HepG2 (cell line): ENCODE data around the gene MAPK6. TPM values are rescaled to one million over a fixed set of nuclear protein-coding genes. Genes with fewer than 3 reads are reported as not detected.

ENCODE experiments used
- ATAC-seq: fragments of 200-7000 bp; cut with Tn5 transposase; 3 replicates; pipeline ENCODE4 v1.9.1; 2020; ENCODE audit warnings: mild to moderate bottlenecking, moderate library complexity
- BruUV-seq: library from RNA; stranded (reverse); fragments of 400-500 nt; replicated peaks from 2 replicates; lab custom pipeline; 2021; lab: Mats Ljungman, UMichigan
- CTCF ChIA-PET: fragments of 300-600 bp; formaldehyde crosslinking; extraction: SDS; loops from one replicate; lab custom pipeline; 2021; ENCODE audit warnings: low total read pairs, inconsistent platforms, low intra/inter-chr PET ratio; lab: Yijun Ruan, JAX
- POLR2A ChIA-PET: fragments of 350-600 bp; sonication (Branson Sonifier 250); formaldehyde crosslinking; loops from one replicate; lab custom pipeline; 2020; ENCODE audit warnings: antibody characterized with exemption, inconsistent platforms; lab: Yijun Ruan, JAX
- DNase-seq: peaks from one replicate; pipeline ENCODE4 v3.0.0-alpha.2; 2015; ENCODE audit warnings: low spot score
- FAIRE-seq: peaks from 3 replicates; lab custom pipeline; 2011; peaks lifted over from hg19 to GRCh38; lab: Jason Lieb, UNC
- H2AFZ ChIP-seq: one replicate; pipeline ENCODE4 v1.6.1; 2011; ENCODE audit warnings: low read length, inconsistent platforms
- H3K27ac ChIP-seq: fragments of 300-600 bp; 3 replicates; pipeline ENCODE4 v1.8.0; 2011; ENCODE audit warnings: mixed run types, mild to moderate bottlenecking, mixed read lengths, low read length, inconsistent platforms; ENCODE audit not compliant: insufficient read depth; ENCODE audit errors: extremely low read length
- H3K27me3 ChIP-seq, 2 experiments: fragments of 200-600 bp in 1 of 2; 2 replicates in 1 of 2; 3 replicates in 1 of 2; pipeline versions ENCODE4 v1.6.0 to v1.8.0; 2011; ENCODE audit warnings: low read length in 2 of 2, mild to moderate bottlenecking in 2 of 2, moderate library complexity in 2 of 2, inconsistent platforms in 1 of 2; ENCODE audit not compliant: insufficient read depth in 2 of 2, control insufficient read depth in 1 of 2
- H3K36me3 ChIP-seq, 2 experiments: fragments of 200-600 bp in 1 of 2; replicated peaks in 1 of 2; 2 replicates in 1 of 2; 3 replicates in 1 of 2; pipeline versions ENCODE4 v1.5.1 to v1.8.0; 2011; ENCODE audit warnings: low read length in 2 of 2, inconsistent platforms in 1 of 2; ENCODE audit not compliant: insufficient read depth in 2 of 2, control insufficient read depth in 1 of 2
- H3K4me1 ChIP-seq: 2 replicates; pipeline ENCODE4 v1.5.1; 2012; ENCODE audit warnings: low read length, inconsistent platforms; ENCODE audit not compliant: insufficient read depth
- H3K4me2 ChIP-seq: 2 replicates; pipeline ENCODE4 v1.6.0; 2011; ENCODE audit warnings: low read depth, low read length, inconsistent platforms
- H3K4me3 ChIP-seq, 3 experiments: fragments of 200-600 bp in 1 of 3; sonication (generic), shearing (Covaris generic) in 1 of 3; replicated peaks in 1 of 3; 2 replicates each; pipeline ENCODE4 v1.5.1; 2011 to 2016; ENCODE audit warnings: low read length in 3 of 3, inconsistent platforms in 2 of 3, low read depth in 2 of 3, mild to moderate bottlenecking in 2 of 3, control low read depth in 1 of 3, mixed read lengths in 1 of 3; ENCODE audit not compliant: insufficient read depth in 1 of 3
- H3K79me2 ChIP-seq: one replicate; pipeline ENCODE4 v1.6.1; 2011; ENCODE audit warnings: low read length, inconsistent platforms; ENCODE audit not compliant: insufficient read depth
- H3K9ac ChIP-seq: 2 replicates; pipeline ENCODE4 v1.6.0; 2011; ENCODE audit warnings: mild to moderate bottlenecking, low read depth, low read length, inconsistent platforms; ENCODE audit not compliant: insufficient read depth
- H3K9me3 ChIP-seq: 2 replicates; pipeline ENCODE4 v1.5.1; 2012; ENCODE audit warnings: mild to moderate bottlenecking, low read length
- H4K20me1 ChIP-seq: 2 replicates; pipeline ENCODE4 v1.6.0; 2011; ENCODE audit warnings: inconsistent platforms, mild to moderate bottlenecking, low read length, moderate library complexity; ENCODE audit not compliant: insufficient read depth
- AHDC1 ChIP-seq: sonication (generic); formaldehyde crosslinking; IDR thresholded peaks from 2 replicates; pipeline ENCODE4 v1.5.1; 2020; ENCODE audit warnings: mild to moderate bottlenecking, missing genetic modification reagents, borderline replicate concordance
- CBX5 ChIP-seq: sonication (generic); formaldehyde crosslinking; IDR thresholded peaks from 2 replicates; pipeline ENCODE4 v1.4.0; 2020; ENCODE audit warnings: missing genetic modification reagents, borderline replicate concordance
- DR1 ChIP-seq: sonication (generic); formaldehyde crosslinking; IDR thresholded peaks from 2 replicates; pipeline ENCODE4 v1.8.0; 2021; ENCODE audit warnings: mild to moderate bottlenecking, missing genetic modification reagents, inconsistent platforms
- ELF1 ChIP-seq: sonication (generic); formaldehyde crosslinking; IDR thresholded peaks from 2 replicates; pipeline ENCODE4 v1.4.0; 2020; ENCODE audit warnings: missing genetic modification reagents
- GATAD2A ChIP-seq: IDR thresholded peaks from 2 replicates; pipeline ENCODE4 v1.6.1; 2016
- NFE2L1 ChIP-seq: sonication (generic); formaldehyde crosslinking; IDR thresholded peaks from 2 replicates; pipeline ENCODE4 v1.4.0; 2020; ENCODE audit warnings: missing genetic modification reagents, mild to moderate bottlenecking, borderline replicate concordance
- RCOR2 ChIP-seq: IDR thresholded peaks from 2 replicates; pipeline ENCODE4 v1.6.1; 2016; ENCODE audit warnings: missing biosample characterization, missing genetic modification reagents
- ZC3H13 ChIP-seq: sonication (generic); formaldehyde crosslinking; IDR thresholded peaks from 2 replicates; pipeline ENCODE4 v1.8.1; 2023; ENCODE audit warnings: mild to moderate bottlenecking, missing genetic modification reagents, moderate library complexity
- WGBS: methylation state at CpG from one replicate; pipeline ENCODE4 v1.1.6; 2017; ENCODE audit warnings: low lambda C conversion rate; 5-methylcytosine and 5-hydroxymethylcytosine counted together
- in situ Hi-C: cut with HindIII; loops from 2 replicates; pipeline ENCODE4 v1.10.0; 2017; ENCODE audit warnings: low pct_unique_long_range_greater_than_20kb; ENCODE audit not compliant: extremely low pct_ligation_motif_present
- intact Hi-C: fragments of 100-400 bp; cut with micrococcal nuclease; formaldehyde crosslinking; loops from one replicate; pipeline ENCODE4 v1.10.0; 2022; ENCODE audit not compliant: unreplicated experiment
- polyA plus RNA-seq, 8 experiments: library from polyadenylated mRNA; depleted of rRNA in 3 of 8; stranded (reverse) in 7 of 8; unstranded in 1 of 8; fragments of >200 nt; fragmentation: Illumina TruSeq in 4 of 8; extraction: Trizol in 4 of 8; gene quantifications; 2 replicates each; pipeline versions ENCODE4 v1.2.1 to v1.2.3, GENCODE V29; 2011 to 2016; ENCODE audit warnings: low read depth in 4 of 8, missing spikeins in 1 of 8, mixed read lengths in 1 of 8; ENCODE audit not compliant: insufficient read depth in 1 of 8
- total RNA-seq, 5 experiments: library from RNA; depleted of rRNA; stranded (reverse); fragments of >200 nt; fragmentation: Illumina TruSeq; extraction: Trizol; gene quantifications; 2 replicates each; pipeline ENCODE4 v1.2.3, GENCODE V29; 2016; ENCODE audit warnings: low read depth in 1 of 5
- TF ChIP-seq, protein P1 (sequence below): sonication (generic); formaldehyde crosslinking; IDR thresholded peaks from 2 replicates; pipeline ENCODE4 v1.5.0; 2020; ENCODE audit warnings: mild to moderate bottlenecking, missing genetic modification reagents, borderline replicate concordance

Gene MAPK6
- total and polyA plus RNA-seq, 2 of the 13 experiments (the other 11 are each of a cell fraction or from before 2014, with no cell fraction given): 89.5 to 99.7 TPM

DNA sequence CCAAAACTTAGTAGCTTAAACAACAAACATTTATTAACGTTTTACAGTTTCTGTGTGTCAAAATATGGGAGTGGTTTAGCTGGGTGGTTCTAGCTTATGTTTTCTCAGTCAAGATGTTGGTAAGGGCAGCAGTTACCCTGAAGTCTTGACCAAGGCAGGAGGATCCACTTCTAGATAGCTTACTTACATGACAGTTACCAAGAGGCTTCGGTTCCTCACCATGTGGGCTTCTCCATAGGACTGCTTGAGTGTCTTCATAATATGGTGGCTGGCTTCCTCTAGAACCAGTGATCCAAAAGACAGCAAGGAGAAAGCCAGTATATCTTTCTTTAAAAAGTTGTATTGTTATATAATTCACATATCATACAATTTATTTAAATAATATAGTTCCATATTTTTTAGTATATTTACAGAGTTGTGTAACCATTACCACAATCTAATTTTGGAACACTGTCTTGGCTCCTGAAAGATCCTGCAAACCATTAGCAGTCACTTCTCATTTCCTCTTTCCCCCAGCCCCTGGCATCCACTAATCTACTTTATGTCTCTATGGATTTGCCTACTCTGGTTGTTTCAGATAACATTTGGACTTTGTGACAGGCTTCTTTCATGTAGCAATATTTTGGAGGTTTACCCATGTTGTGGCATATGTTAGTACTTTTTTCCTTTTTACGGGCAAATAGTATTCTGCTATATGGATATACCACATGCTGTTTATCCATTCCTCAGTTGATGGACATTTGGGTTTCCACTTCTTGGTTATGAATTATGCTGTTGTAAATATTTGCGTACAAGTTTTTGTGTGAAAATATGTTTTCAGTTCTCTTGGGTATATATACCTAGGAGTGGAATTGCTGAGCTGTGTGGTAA is 33.3 kb downstream of the MAPK6 start:
- no peaks in the 10 kb centered on the region for H3K9me3 ChIP-seq
- intact Hi-C loops (loop anchor here (1.0 kb wide), 1 partner anchor 30 kb away; no protein-coding TSS in a partner anchor), in situ Hi-C loops (no loop called here)
- H3K27ac ChIP-seq: no peak overlapping the region
- WGBS: 97% methylated on average over 4 of the region's 4 CpGs
- H3K9ac ChIP-seq: no peak overlapping the region
- ChIA-PET CTCF (no interaction called here), POLR2A (no interaction called here)
- ATAC-seq (peak; percentile 27; the same call in 2 of the 3 replicates), DNase-seq (peak; percentile 36), FAIRE-seq (no peak)
- H2AFZ ChIP-seq: no peak overlapping the region
- peaks cover 41% of the 10 kb centered on the region for H3K79me2 ChIP-seq
- no peak overlapping the region for H3K4me3 ChIP-seq
- H3K4me1 ChIP-seq: peaks cover 42% of the 10 kb centered on the region
- BruUV-seq: no TSS peak
- H3K27me3 ChIP-seq: no peaks in the 10 kb centered on the region
- TF ChIP-seq ZC3H13 (CRISPR knock-in tag): no peak
- no peak for TF ChIP-seq ELF1 (CRISPR knock-in tag)
- no peak for TF ChIP-seq NFE2L1 (CRISPR knock-in tag)
- H3K4me2 ChIP-seq: no peak overlapping the region
- peaks cover 20 to 67% of the 10 kb centered on the region in 2 experiments for H3K36me3 ChIP-seq
- H4K20me1 ChIP-seq: peaks cover 22% of the 10 kb centered on the region

DNA sequence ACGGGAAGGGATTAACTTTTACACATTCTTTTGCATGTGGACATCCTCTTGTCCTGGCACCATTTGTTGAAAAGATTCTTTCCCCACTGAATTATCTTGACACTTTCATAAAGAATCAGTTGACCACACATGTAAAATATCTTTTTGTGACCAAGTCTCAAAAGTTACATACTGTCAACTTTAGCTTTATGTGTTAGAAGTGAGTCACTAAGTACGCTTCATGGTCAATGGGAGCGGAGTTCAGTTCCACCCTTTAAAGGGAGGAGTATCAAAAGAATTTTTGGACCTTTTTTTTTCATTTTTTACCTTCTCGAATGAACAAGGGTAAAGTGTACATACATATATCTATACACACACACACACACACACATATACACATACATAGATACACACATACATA is 35.4 kb downstream of the MAPK6 start:
- ATAC-seq: peak; percentile 79
- TF ChIP-seq RCOR2 (CRISPR knock-in tag): no peak
- TF ChIP-seq, protein P1, sequence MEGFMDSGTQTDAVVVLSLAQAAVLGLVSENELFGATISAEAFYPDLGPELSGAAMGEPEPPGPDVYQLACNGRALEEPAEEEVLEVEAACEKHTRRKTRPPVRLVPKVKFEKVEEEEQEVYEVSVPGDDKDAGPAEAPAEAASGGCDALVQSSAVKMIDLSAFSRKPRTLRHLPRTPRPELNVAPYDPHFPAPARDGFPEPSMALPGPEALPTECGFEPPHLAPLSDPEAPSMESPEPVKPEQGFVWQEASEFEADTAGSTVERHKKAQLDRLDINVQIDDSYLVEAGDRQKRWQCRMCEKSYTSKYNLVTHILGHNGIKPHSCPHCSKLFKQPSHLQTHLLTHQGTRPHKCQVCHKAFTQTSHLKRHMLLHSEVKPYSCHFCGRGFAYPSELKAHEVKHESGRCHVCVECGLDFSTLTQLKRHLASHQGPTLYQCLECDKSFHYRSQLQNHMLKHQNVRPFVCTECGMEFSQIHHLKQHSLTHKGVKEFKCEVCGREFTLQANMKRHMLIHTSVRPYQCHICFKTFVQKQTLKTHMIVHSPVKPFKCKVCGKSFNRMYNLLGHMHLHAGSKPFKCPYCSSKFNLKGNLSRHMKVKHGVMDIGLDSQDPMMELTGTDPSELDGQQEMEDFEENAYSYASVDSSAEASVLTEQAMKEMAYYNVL (CRISPR knock-in tag): no peak
- TF ChIP-seq DR1 (CRISPR knock-in tag): no peak
- TF ChIP-seq GATAD2A (CRISPR knock-in tag): peak; percentile 34; the same call in 1 of the 2 replicates
- TF ChIP-seq CBX5 (CRISPR knock-in tag): no peak
- peak; percentile 35; the same call in 1 of the 2 replicates for TF ChIP-seq AHDC1

More for the DNA sequence above, 35.4 kb downstream of the MAPK6 start:
- no peak overlapping the region for H2AFZ ChIP-seq
- H3K79me2 ChIP-seq: peaks cover 30% of the 10 kb centered on the region
- no peak for FAIRE-seq
- ChIA-PET CTCF (no interaction called here), POLR2A (interaction anchor here (1.2 kb wide), 1 partner anchor 83 kb away, joined by 3 read pairs; the partner anchor contains the start of gene LEO1)
- 75% methylated on average over 4 of the region's 4 CpGs for WGBS
- intact Hi-C loops: no loop called here
- DNase-seq: peak; percentile 77
- no peak overlapping the region for H3K9ac ChIP-seq
- no peak overlapping the region for H3K27ac ChIP-seq
- peaks cover 42% of the 10 kb centered on the region for H3K4me1 ChIP-seq
- H3K36me3 ChIP-seq: peaks cover 22 to 73% of the 10 kb centered on the region in 2 experiments
- H4K20me1 ChIP-seq: peaks cover 15% of the 10 kb centered on the region
- no peaks in the 10 kb centered on the region for H3K27me3 ChIP-seq
- in situ Hi-C loops: no loop called here
- BruUV-seq: no TSS peak
- no peak overlapping the region for H3K4me2 ChIP-seq
- H3K9me3 ChIP-seq: no peaks in the 10 kb centered on the region
- H3K4me3 ChIP-seq: no peak overlapping the region
